B cell (primary cell): Measurements from ENCODE around the gene SFXN5. TPM values are rescaled to one million over a fixed set of nuclear protein-coding genes. Genes with fewer than 3 reads are reported as not detected.

Experiments
- ATAC-seq: fragments of 200-7000 bp; cut with Tn5 transposase; one replicate; pipeline ENCODE4 v1.10.0; 2021; ENCODE audit warnings: low read depth, mild to moderate bottlenecking, moderate number of reproducible peaks, moderate library complexity
- CTCF ChIA-PET: fragments of 350-600 bp; sonication (Branson Sonifier 250); formaldehyde crosslinking; loops from one replicate; lab custom pipeline; 2021; ENCODE audit warnings: antibody characterized with exemption, inconsistent platforms; lab: Charles Lee
- POLR2A ChIA-PET: fragments of 350-600 bp; sonication (Branson Sonifier 250); formaldehyde crosslinking; loops from one replicate; lab custom pipeline; 2021; ENCODE audit warnings: antibody characterized with exemption; lab: Charles Lee
- DNase-seq: peaks from one replicate; pipeline ENCODE4 v3.0.0; 2013
- H2AFZ ChIP-seq: 2 replicates; pipeline ENCODE4 v1.6.1; 2012; ENCODE audit warnings: mild to moderate bottlenecking, low read depth, low read length; ENCODE audit not compliant: insufficient read depth, poor library complexity, severe bottlenecking
- H3K27ac ChIP-seq, 2 donors: 1 replicate in 1 of 2; 2 replicates in 1 of 2; pipeline ENCODE4 v1.5.1; 2012 to 2013; ENCODE audit warnings: low read length in 2 of 2, mild to moderate bottlenecking in 2 of 2, moderate library complexity in 1 of 2
- H3K27me3 ChIP-seq, 4 experiments: fragments of 200-600 bp in 1 of 4; sonication (generic) in 1 of 4; replicated peaks in 1 of 4; 1 replicate in 2 of 4; 2 replicates in 2 of 4; pipeline versions ENCODE4 v1.6.1 to v1.7.0; 2013 to 2016; ENCODE audit warnings: low read length in 3 of 4, mild to moderate bottlenecking in 2 of 4, mixed read lengths in 1 of 4, moderate library complexity in 1 of 4; ENCODE audit not compliant: insufficient read depth in 4 of 4, control insufficient read depth in 3 of 4; ENCODE audit errors: control extremely low read depth in 1 of 4
- H3K36me3 ChIP-seq, 2 experiments: replicated peaks in 1 of 2; 1 replicate in 1 of 2; 2 replicates in 1 of 2; pipeline versions ENCODE4 v1.6.1 to v1.7.1; 2013; ENCODE audit warnings: low read length in 1 of 2; ENCODE audit not compliant: insufficient read depth in 2 of 2, control insufficient read depth in 1 of 2; ENCODE audit errors: control extremely low read depth in 1 of 2, extremely low read depth in 1 of 2
- H3K4me1 ChIP-seq, 2 donors: fragments of 200-600 bp in 1 of 2; sonication (generic) in 1 of 2; 1 replicate in 1 of 2; 2 replicates in 1 of 2; pipeline versions ENCODE4 v1.5.1 to v1.6.1; 2013 to 2017; ENCODE audit warnings: low read length in 2 of 2; ENCODE audit not compliant: control insufficient read depth in 2 of 2, insufficient read depth in 2 of 2
- H3K4me2 ChIP-seq: replicated peaks from 2 replicates; pipeline ENCODE3; 2012; ENCODE audit warnings: mild to moderate bottlenecking, low read depth, low read length; ENCODE audit not compliant: poor library complexity, severe bottlenecking
- H3K4me3 ChIP-seq, 5 experiments: fragments of 200-600 bp in 1 of 5; sonication (generic) in 1 of 5; 1 replicate in 3 of 5; 2 replicates in 2 of 5; pipeline versions ENCODE4 v1.5.1 to v1.7.0; 2011 to 2016; ENCODE audit warnings: low read length in 4 of 5, mild to moderate bottlenecking in 4 of 5, low read depth in 2 of 5, control low read depth in 1 of 5, moderate library complexity in 1 of 5; ENCODE audit not compliant: insufficient read depth in 1 of 5; ENCODE audit errors: control extremely low read depth in 1 of 5, extremely low read depth in 1 of 5
- H3K79me2 ChIP-seq: fragments of 200-600 bp; sonication (generic); one replicate; pipeline ENCODE4 v1.6.0; 2016; ENCODE audit warnings: low read length; ENCODE audit not compliant: control insufficient read depth, insufficient read depth
- H3K9ac ChIP-seq: fragments of 200-600 bp; sonication (generic); 2 replicates; pipeline ENCODE4 v1.6.1; 2017; ENCODE audit warnings: mild to moderate bottlenecking, low read length, moderate library complexity
- H3K9me3 ChIP-seq, 3 donors: one replicate each; pipeline versions ENCODE4 v1.6.1 to v1.7.1; 2013; ENCODE audit warnings: low read length in 2 of 3; ENCODE audit not compliant: control insufficient read depth in 2 of 3, insufficient read depth in 1 of 3; ENCODE audit errors: control extremely low read depth in 1 of 3
- H4K20me1 ChIP-seq: 2 replicates; pipeline ENCODE4 v1.6.0; 2012; ENCODE audit warnings: mild to moderate bottlenecking, low read length; ENCODE audit not compliant: insufficient read depth, control insufficient read depth, poor library complexity, severe bottlenecking
- H3K27ac Mint-ChIP-seq: one replicate; pipeline ENCODE4 v1.8.0; 2021; ENCODE audit warnings: mixed read lengths
- H3K27me3 Mint-ChIP-seq: one replicate; pipeline ENCODE4 v1.8.0; 2021; ENCODE audit warnings: mixed read lengths
- H3K4me1 Mint-ChIP-seq: one replicate; pipeline ENCODE4 v1.8.0; 2021; ENCODE audit warnings: mixed read lengths
- H3K4me3 Mint-ChIP-seq: one replicate; pipeline ENCODE4 v1.8.0; 2021; ENCODE audit warnings: mixed read lengths
- H3K9me3 Mint-ChIP-seq: one replicate; pipeline ENCODE4 v1.8.0; 2022; ENCODE audit warnings: mixed read lengths; ENCODE audit not compliant: insufficient read depth
- CTCF ChIP-seq: fragments of 200-600 bp; IDR thresholded peaks from one replicate; pipeline ENCODE4 v1.8.0; 2022; ENCODE audit warnings: antibody characterized with exemption, mild to moderate bottlenecking
- EZH2 ChIP-seq: IDR thresholded peaks from 2 replicates; pipeline ENCODE4 v1.6.1; 2012; ENCODE audit warnings: borderline replicate concordance, low read depth, mild to moderate bottlenecking, moderate library complexity, low read length; ENCODE audit not compliant: insufficient read depth, poor library complexity, severe bottlenecking
- WGBS: methylation state at CpG from one replicate; pipeline ENCODE4 v1.1.5; 2013; ENCODE audit warnings: missing lambda C conversion rate; ENCODE audit not compliant: insufficient coverage; 5-methylcytosine and 5-hydroxymethylcytosine counted together
- intact Hi-C: fragments of 100-400 bp; cut with micrococcal nuclease; formaldehyde crosslinking; loops from one replicate; pipeline ENCODE4 v1.10.0; 2022
- polyA plus RNA-seq: library from polyadenylated mRNA; depleted of rRNA; stranded (reverse); fragments of >200 nt; gene quantifications from 2 replicates; pipeline ENCODE4 v1.2.3, GENCODE V29; 2012
- total RNA-seq, 2 donors: library from RNA; stranded (reverse); fragments of 120-200 nt in 1 of 2; gene quantifications; 1 replicate in 1 of 2; 2 replicates in 1 of 2; pipeline versions ENCODE4 v1.2.3 to v1.2.4, GENCODE V29; 2013 to 2022

The SFXN5 gene
- total and polyA plus RNA-seq, 2 donors (not counting 1 experiment from before 2014, with no cell fraction given) = 8.0 to 16.9 TPM

GRCh38 chr2:73069041-73069854 is 2.3 kb downstream of the SFXN5 start:
- Histone ChIP-seq H3K4me3 (no peak overlapping the region), H4K20me1 (no peaks in the 10 kb centered on the region)
- intact Hi-C loops = no loop called here

More at GRCh38 chr2:73069041-73069854, 2.3 kb downstream of the SFXN5 start:
- Mint-ChIP-seq H3K4me3 (peak overlapping the region; percentile 93), H3K27me3 (no peaks in the 10 kb centered on the region), H3K27ac (peak overlapping the region; percentile 72), H3K9me3 (no peaks in the 10 kb centered on the region), H3K4me1 (peaks cover 24% of the 10 kb centered on the region)
- H2AFZ ChIP-seq = peak overlapping the region; percentile 96
- TF ChIP-seq CTCF (no peak), EZH2 (no peak)
- peak overlapping the region; percentile 98 for H3K4me2 ChIP-seq
- peaks cover 14% of the 10 kb centered on the region for H3K79me2 ChIP-seq
- H3K27ac ChIP-seq = no peak overlapping the region
- no peak overlapping the region for H3K9ac ChIP-seq
- H3K27me3 ChIP-seq = no peaks in the 10 kb centered on the region
- 87% methylated on average over 5 of the region's 7 CpGs for WGBS
- DNase-seq (no peak), ATAC-seq (no peak)
- ChIA-PET POLR2A (no interaction called here), CTCF (interaction anchor here (2.9 kb wide), 1 partner anchor 108 kb away, joined by 14 read pairs; no protein-coding TSS in a partner anchor)
- H3K36me3 ChIP-seq = no peaks in the 10 kb centered on the region
- H3K4me1 ChIP-seq = peaks cover 6 to 17% of the 10 kb centered on the region in 2 donors
- no peaks in the 10 kb centered on the region for H3K9me3 ChIP-seq
